CD4-positive, CD25-positive, alpha-beta regulatory T cell (primary cell): Measurements from ENCODE around the gene AGTRAP. TPM values are rescaled to one million over a fixed set of nuclear protein-coding genes. Genes with fewer than 3 reads are reported as not detected.
A peak's percentile ranks its signal among the peaks of the same experiment; 100 is the strongest.

Experiments
- ATAC-seq, 2 donors: fragments of 150-1000 bp; cut with Tn5 transposase; one replicate each; pipeline ENCODE4 v1.10.0; 2021; ENCODE audit warnings: low read depth in 2 of 2, moderate number of reproducible peaks in 2 of 2, moderate library complexity in 1 of 2
- DNase-seq, 3 donors: peaks; one replicate each; pipeline versions ENCODE4 v3.0.0 to v3.0.0-alpha.2; 2012 to 2022; ENCODE audit warnings: mixed read lengths in 1 of 3
- H3K27ac ChIP-seq: one replicate; pipeline ENCODE4 v1.7.0; 2013; ENCODE audit warnings: mild to moderate bottlenecking, low read length; ENCODE audit not compliant: insufficient read depth, poor library complexity, severe bottlenecking
- H3K27me3 ChIP-seq: one replicate; pipeline ENCODE4 v1.7.0; 2013; ENCODE audit warnings: low read length; ENCODE audit not compliant: control insufficient read depth, insufficient read depth
- H3K36me3 ChIP-seq: one replicate; pipeline ENCODE4 v1.7.0; 2013; ENCODE audit warnings: mild to moderate bottlenecking, low read length, moderate library complexity; ENCODE audit not compliant: control insufficient read depth, insufficient read depth
- H3K4me1 ChIP-seq: 2 replicates; pipeline ENCODE4 v1.7.0; 2013; ENCODE audit warnings: mild to moderate bottlenecking, low read length; ENCODE audit not compliant: insufficient read depth, control insufficient read depth, poor library complexity, severe bottlenecking
- H3K4me3 ChIP-seq: one replicate; pipeline ENCODE4 v1.7.0; 2013; ENCODE audit warnings: low read depth, mild to moderate bottlenecking, low read length, moderate library complexity
- H3K9me3 ChIP-seq, 2 experiments: 1 replicate in 1 of 2; 2 replicates in 1 of 2; pipeline ENCODE4 v1.7.0; 2013; ENCODE audit warnings: low read length in 2 of 2, mild to moderate bottlenecking in 1 of 2, moderate library complexity in 1 of 2; ENCODE audit not compliant: control insufficient read depth in 2 of 2
- H3K27ac Mint-ChIP-seq, 3 donors: one replicate each; pipeline ENCODE4 v1.8.0; 2020 to 2022; ENCODE audit warnings: mild to moderate bottlenecking in 3 of 3, mixed read lengths in 3 of 3, moderate library complexity in 2 of 3
- H3K27me3 Mint-ChIP-seq: one replicate; pipeline ENCODE4 v1.8.0; 2022; ENCODE audit warnings: mild to moderate bottlenecking, mixed read lengths
- H3K36me3 Mint-ChIP-seq: one replicate; pipeline ENCODE4 v1.8.0; 2020; ENCODE audit warnings: mixed read lengths
- H3K4me1 Mint-ChIP-seq, 4 donors: one replicate each; pipeline ENCODE4 v1.8.0; 2020 to 2022; ENCODE audit warnings: mixed read lengths in 4 of 4, mild to moderate bottlenecking in 1 of 4
- H3K4me3 Mint-ChIP-seq, 4 donors: one replicate each; pipeline ENCODE4 v1.8.0; 2020 to 2022; ENCODE audit warnings: mild to moderate bottlenecking in 4 of 4, mixed read lengths in 4 of 4, moderate library complexity in 3 of 4
- H3K9me3 Mint-ChIP-seq, 7 donors: one replicate each; pipeline ENCODE4 v1.8.0; 2020 to 2022; ENCODE audit warnings: mixed read lengths in 7 of 7, mild to moderate bottlenecking in 3 of 7, moderate library complexity in 2 of 7
- polyA plus RNA-seq, 4 donors: library from polyadenylated mRNA; unstranded; fragments of 300-500 nt; fragmentation: Illumina TruSeq; gene quantifications; one replicate each; pipeline ENCODE4 v1.2.3, GENCODE V29; 2021
- total RNA-seq: library from RNA; stranded (reverse); gene quantifications from one replicate; pipeline ENCODE4 v1.2.3, GENCODE V29; 2022

AGTRAP gene
- total RNA-seq (25.2 TPM), polyA plus RNA-seq (100 to 1,000 TPM in 1 of 4 donors, 10 to 100 TPM in 3; 65.1 to 113 (median 78.0) TPM)

GRCh38 chr1:11735854-11736745 lies at the start of gene AGTRAP:
Gene AGTRAP, plus strand, starts transcription at chr1:11736136. Its CDS starts 73 bp downstream, at chr1:11736209.
- Histone ChIP-seq H3K4me1 (peaks cover 64% of the 10 kb centered on the region), H3K4me3 (peak within 1 kb of the TSS; percentile 83), H3K9me3 (no peaks in the 10 kb centered on the region), H3K27me3 (no peaks in the 10 kb centered on the region), H3K36me3 (no peaks in the 10 kb centered on the region), H3K27ac (peak within 1 kb of the TSS; percentile 76)
- peak; percentile 78 to 89 (median 84) for DNase-seq
- Mint-ChIP-seq H3K4me1 (peaks cover 11 to 82% (median 55%) of the 10 kb centered on the region in 4 donors), H3K27me3 (no peaks in the 10 kb centered on the region), H3K4me3 (peak within 1 kb of the TSS; percentile 68 to 98 (median 92)), H3K27ac (peak within 1 kb of the TSS; percentile 81 to 94 (median 85)), H3K9me3 (no peaks in the 10 kb centered on the region), H3K36me3 (no peaks in the 10 kb centered on the region)
- peak; percentile 77 to 78 for ATAC-seq

- H3K9me3 Mint-ChIP-seq: peaks cover 0 to 2% (median 0%) of the 10 kb centered on the region in 7 donors
- DNase-seq (no peak), ATAC-seq (no peak)
- Histone ChIP-seq H3K36me3 (no peaks in the 10 kb centered on the region), H3K27me3 (peaks cover 14% of the 10 kb centered on the region), H3K9me3 (no peaks in the 10 kb centered on the region), H3K4me3 (no peak overlapping the region), H3K27ac (no peak overlapping the region), H3K4me1 (peaks cover 30% of the 10 kb centered on the region)
- no peak overlapping the region for H3K27ac Mint-ChIP-seq
- H3K27me3 Mint-ChIP-seq: peaks cover 61% of the 10 kb centered on the region
- H3K4me3 Mint-ChIP-seq: peak overlapping the region in 1 of 4 donors; percentile 64
- H3K36me3 Mint-ChIP-seq: no peaks in the 10 kb centered on the region
- H3K4me1 Mint-ChIP-seq: peaks cover 0 to 23% (median 10%) of the 10 kb centered on the region in 4 donors
Observed at GRCh38 chr1:11688506-11688905, 47.4 kb upstream of the AGTRAP start.

DNA sequence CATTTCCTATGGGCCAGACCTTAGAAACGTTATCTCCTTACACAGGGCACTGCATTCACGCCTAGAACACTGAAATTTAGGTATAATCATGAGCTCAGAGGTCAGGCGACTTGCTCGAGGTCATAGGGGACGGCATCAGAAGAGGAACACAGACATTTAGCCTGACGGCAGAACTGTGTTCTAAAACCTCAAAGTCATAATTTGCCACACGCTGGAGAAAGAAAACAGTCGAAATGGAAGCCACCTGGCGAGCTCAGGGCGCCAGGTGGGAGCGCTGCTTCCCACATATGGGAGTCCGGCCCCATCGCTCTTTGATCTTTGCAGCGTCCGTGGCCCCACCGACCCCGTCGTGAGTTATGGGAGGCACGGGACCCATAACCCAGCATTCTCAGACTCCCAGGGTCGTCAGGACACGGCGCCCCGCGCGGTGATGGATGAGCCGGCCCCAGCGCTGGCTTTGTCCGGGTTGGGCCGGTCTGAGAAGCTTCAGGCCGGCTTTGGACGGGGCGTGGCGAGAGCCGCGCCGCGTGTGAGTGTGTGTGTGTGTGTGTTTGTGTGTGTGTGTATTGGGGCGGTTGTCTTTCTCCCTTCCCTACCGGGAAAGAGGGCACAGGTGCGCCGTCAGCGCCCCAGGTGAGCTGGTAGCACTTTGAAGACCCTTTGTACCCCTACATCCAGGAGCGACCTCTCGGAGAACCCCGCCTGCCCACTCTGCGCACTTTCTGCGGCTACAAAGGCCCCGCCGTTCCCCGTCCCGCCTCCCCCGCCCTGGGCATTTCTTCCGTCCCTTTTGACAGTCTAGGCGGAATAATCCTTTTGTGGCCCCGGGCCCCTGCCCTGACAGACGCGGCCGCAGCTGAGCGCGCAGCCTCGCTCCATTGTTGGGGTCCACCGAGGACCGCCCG lies 45.3 kb upstream of the AGTRAP start:
- no peak overlapping the region for H3K27ac ChIP-seq
- H3K4me1 Mint-ChIP-seq: peaks cover 0 to 29% (median 15%) of the 10 kb centered on the region in 4 donors
- peaks cover 72% of the 10 kb centered on the region for H3K27me3 Mint-ChIP-seq
- H3K36me3 Mint-ChIP-seq: no peaks in the 10 kb centered on the region
- H3K4me3 Mint-ChIP-seq: peak overlapping the region; percentile 11 to 71 (median 26)
- H3K27me3 ChIP-seq: peaks cover 14% of the 10 kb centered on the region
- H3K9me3 Mint-ChIP-seq: peaks cover 0 to 2% (median 0%) of the 10 kb centered on the region in 7 donors
- H3K4me3 ChIP-seq: no peak overlapping the region
- H3K4me1 ChIP-seq: peaks cover 31% of the 10 kb centered on the region
- no peaks in the 10 kb centered on the region for H3K9me3 ChIP-seq
- ATAC-seq: no peak
- peak overlapping the region in 1 of 3 donors; percentile 95 for H3K27ac Mint-ChIP-seq
- no peak for DNase-seq
- H3K36me3 ChIP-seq: no peaks in the 10 kb centered on the region

DNA sequence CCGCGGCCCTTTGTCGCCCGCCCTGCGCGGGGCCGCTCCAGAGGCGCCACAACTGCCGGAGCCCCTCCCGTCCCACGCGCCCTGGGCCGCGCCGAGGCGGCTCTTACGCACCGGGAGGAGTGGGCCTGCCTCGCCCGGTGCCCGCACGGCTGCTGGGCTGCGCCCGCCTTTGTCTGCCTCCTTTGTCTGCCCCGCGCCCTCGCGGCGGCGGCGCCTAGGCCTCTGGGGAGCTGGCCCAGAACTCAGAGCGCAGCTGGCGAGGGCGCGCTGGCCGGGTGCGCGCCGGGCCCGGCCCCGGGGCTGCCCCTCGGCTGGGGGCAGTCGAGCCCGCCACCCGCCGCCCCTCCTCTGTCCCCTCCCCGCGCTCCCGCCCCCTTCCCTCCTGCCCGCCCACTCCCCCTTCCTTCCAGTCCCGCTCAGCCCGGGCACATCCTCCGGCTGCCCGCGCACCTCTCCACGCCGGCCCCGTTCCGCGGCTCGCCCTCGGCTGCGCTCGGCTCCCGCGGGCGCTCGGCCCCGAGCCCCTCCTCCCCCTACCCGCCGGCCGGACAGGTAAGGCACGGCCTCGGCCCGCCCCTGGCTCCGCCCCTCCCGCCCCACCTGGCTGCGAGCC lies 44.5 kb upstream of the AGTRAP start, which contains the start of gene DRAXIN:
Gene DRAXIN (plus strand): TSS at position 409 of the 613 bp plus-strand sequence. CDS start 14,549 bp downstream, outside the sequence.
- Histone ChIP-seq H3K4me1 (peaks cover 31% of the 10 kb centered on the region), H3K27ac (no peak within 1 kb of the TSS), H3K9me3 (no peaks in the 10 kb centered on the region), H3K4me3 (no peak within 1 kb of the TSS), H3K27me3 (peaks cover 14% of the 10 kb centered on the region), H3K36me3 (no peaks in the 10 kb centered on the region)
- Mint-ChIP-seq H3K9me3 (peaks cover 0 to 2% (median 0%) of the 10 kb centered on the region in 7 donors), H3K36me3 (no peaks in the 10 kb centered on the region), H3K4me1 (peaks cover 0 to 29% (median 15%) of the 10 kb centered on the region in 4 donors), H3K27me3 (peaks cover 64% of the 10 kb centered on the region), H3K27ac (peak within 1 kb of the TSS in 1 of 3 donors; percentile 95), H3K4me3 (peak within 1 kb of the TSS; percentile 32 to 71 (median 48))
- ATAC-seq (no peak), DNase-seq (no peak)

DNA sequence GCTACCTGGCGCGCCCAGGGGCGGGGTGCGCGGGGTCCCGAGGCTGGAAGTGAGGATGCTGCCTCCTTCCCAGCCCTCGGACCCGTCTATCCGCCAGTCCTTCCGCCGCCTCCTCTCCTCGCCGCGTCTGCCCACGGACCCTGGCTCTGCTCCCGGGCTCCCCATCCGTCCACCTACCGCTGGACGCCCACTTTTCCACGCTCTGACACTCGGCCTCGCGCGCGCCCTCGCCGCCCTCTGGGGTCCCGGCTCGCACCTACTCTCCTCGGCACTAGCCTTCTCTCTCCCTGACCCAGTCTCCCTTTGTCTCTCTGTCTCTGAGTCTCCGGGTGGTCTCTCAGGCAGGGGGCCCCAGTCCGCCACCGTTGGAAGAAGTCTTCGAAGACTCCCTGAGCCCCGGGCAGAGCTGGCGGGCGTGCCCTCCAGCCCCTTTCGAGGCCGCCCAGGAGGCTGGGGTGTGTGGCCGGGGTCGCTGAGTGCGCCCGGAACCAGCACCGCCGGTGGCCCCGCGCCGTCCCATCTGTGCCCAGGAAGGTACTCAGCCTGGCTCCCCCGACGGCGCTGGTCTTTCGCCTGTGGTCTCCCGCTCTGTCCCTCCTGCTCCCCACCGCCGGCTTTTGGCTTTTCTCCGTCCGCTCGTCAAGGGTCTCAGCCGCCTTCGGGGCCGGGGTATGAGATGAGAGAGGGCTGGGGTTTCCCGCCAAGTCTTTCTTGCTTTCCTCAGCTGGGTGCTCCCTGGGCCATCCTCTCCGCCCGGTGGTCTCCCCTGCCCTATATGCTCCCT lies 43.8 kb upstream of the AGTRAP start:
- Histone ChIP-seq H3K4me3 (no peak overlapping the region), H3K4me1 (peaks cover 31% of the 10 kb centered on the region), H3K27me3 (peaks cover 14% of the 10 kb centered on the region), H3K9me3 (no peaks in the 10 kb centered on the region), H3K36me3 (no peaks in the 10 kb centered on the region), H3K27ac (no peak overlapping the region)
- H3K4me3 Mint-ChIP-seq: peak overlapping the region; percentile 32 to 52 (median 48)
- H3K4me1 Mint-ChIP-seq: peaks cover 0 to 29% (median 15%) of the 10 kb centered on the region in 4 donors
- H3K9me3 Mint-ChIP-seq: peaks cover 0 to 2% (median 0%) of the 10 kb centered on the region in 7 donors
- H3K27ac Mint-ChIP-seq: no peak overlapping the region
- H3K27me3 Mint-ChIP-seq: peaks cover 66% of the 10 kb centered on the region
- no peaks in the 10 kb centered on the region for H3K36me3 Mint-ChIP-seq
- no peak for ATAC-seq
- DNase-seq: no peak

DNA sequence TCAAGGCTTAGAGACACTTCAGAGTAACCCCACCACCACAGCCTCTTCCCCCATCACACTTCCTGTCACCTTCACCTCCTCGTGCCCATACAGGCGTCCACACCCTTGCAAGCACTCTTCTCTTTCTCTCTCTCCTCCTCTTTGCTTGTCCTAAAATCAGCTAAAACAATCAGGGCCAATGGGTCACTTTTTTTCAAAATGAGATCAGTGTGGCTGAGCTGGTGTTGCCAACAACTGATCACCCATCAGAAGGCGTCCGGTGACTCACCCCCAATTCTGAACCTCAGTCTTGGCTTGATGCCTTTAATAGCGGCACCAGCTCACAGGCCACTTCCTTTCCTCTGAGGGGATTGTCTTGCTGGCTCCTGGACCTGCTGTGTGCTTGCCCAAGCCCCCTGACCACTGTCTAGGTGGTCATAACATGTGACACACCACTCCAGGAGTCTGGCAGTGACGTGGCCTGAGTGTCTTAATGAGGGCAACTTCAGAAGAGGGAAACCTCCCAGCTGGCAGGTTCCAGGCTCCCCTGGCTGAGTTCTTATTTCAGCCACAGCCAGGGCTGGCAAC lies 42.8 kb upstream of the AGTRAP start:
- H3K4me3 ChIP-seq: no peak overlapping the region
- H3K36me3 Mint-ChIP-seq: no peaks in the 10 kb centered on the region
- peaks cover 31% of the 10 kb centered on the region for H3K4me1 ChIP-seq
- peaks cover 0 to 29% (median 15%) of the 10 kb centered on the region in 4 donors for H3K4me1 Mint-ChIP-seq
- peaks cover 0 to 2% (median 0%) of the 10 kb centered on the region in 7 donors for H3K9me3 Mint-ChIP-seq
- ATAC-seq (peak; percentile 61 to 67), DNase-seq (peak in 2 of 3 donors; percentile 28 to 63)
- H3K27ac ChIP-seq: no peak overlapping the region
- peaks cover 14% of the 10 kb centered on the region for H3K27me3 ChIP-seq
- H3K27me3 Mint-ChIP-seq: peaks cover 62% of the 10 kb centered on the region
- no peaks in the 10 kb centered on the region for H3K9me3 ChIP-seq
- H3K36me3 ChIP-seq: no peaks in the 10 kb centered on the region
- H3K27ac Mint-ChIP-seq: peak overlapping the region in 1 of 3 donors; percentile 22
- H3K4me3 Mint-ChIP-seq: peak overlapping the region in 3 of 4 donors; percentile 32 to 62 (median 35)
